ENCODE data around the gene WAS. TPM values are rescaled to one million over a fixed set of nuclear protein-coding genes. Genes with fewer than 3 reads are reported as not detected.

Gene WAS
- 3.5 TPM for total RNA-seq

DNA sequence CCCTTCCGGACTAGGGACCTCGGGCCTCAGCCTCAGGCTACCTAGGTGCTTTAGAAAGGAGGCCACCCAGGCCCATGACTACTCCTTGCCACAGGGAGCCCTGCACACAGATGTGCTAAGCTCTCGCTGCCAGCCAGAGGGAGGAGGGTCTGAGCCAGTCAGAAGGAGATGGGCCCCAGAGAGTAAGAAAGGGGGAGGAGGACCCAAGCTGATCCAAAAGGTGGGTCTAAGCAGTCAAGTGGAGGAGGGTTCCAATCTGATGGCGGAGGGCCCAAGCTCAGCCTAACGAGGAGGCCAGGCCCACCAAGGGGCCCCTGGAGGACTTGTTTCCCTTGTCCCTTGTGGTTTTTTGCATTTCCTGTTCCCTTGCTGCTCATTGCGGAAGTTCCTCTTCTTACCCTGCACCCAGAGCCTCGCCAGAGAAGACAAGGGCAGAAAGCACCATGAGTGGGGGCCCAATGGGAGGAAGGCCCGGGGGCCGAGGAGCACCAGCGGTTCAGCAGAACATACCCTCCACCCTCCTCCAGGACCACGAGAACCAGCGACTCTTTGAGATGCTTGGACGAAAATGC, at the start of gene WAS:
Gene WAS, plus strand, starts transcription at position 389 of the 572 bp plus-strand sequence. Its CDS starts 55 bp downstream, at position 444.

DNA sequence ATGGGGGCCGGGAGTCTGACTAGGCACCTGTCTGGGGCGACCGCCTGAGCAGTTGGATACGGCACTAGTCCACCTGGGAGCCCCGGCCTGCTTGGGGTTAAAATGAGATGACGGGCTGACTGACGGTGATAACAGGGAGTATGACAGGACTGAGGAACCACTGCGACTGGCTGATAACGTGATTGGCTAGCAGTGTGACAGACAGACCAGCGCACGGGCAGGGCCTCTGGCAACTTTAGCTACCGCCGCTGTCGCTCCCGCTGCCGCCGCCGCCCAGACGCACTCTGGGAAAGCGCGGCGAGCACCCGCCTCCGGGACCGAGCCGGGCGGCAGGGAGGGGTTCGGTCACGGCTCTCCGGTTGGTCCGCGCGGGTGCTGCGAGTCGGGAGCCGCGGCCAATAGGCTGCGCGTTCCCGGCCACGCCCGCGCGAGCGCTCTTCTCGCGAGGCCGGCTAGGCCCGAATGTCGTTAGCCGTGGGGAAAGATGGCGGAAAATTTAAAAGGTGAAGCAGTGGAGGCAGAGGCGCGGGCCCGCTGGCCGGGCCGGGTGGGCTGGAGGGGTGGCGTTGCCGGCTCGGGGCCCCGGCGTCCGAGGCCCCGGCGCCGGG, 12.8 kb downstream of the WAS start, which contains the start of gene SUV39H1:
Gene SUV39H1, plus strand, starts transcription at position 434 of the 608 bp plus-strand sequence. Its CDS starts 51 bp downstream, at position 485.

Other genes with a start within 250 kb of the WAS start
- 103 TPM for gene SLC38A5, start 213.5 kb upstream of the WAS start, total RNA-seq
- 59.1 TPM for gene FTSJ1, start 207.6 kb upstream of the WAS start, total RNA-seq
- gene PORCN, start 174.8 kb upstream of the WAS start, total RNA-seq = 13.7 TPM
- gene EBP, start 162.0 kb upstream of the WAS start, total RNA-seq = 21.9 TPM
- gene TBC1D25, start 144.1 kb upstream of the WAS start, total RNA-seq = 10.0 TPM
- 124 TPM for gene RBM3, start 109.3 kb upstream of the WAS start, total RNA-seq
- gene WDR13, start 86.3 kb upstream of the WAS start, total RNA-seq = 83.1 TPM
- 4.3 TPM for gene SUV39H1, start 12.9 kb downstream of the WAS start, total RNA-seq
- gene GLOD5, start 77.9 kb downstream of the WAS start, total RNA-seq = not detected
- gene GATA1, start 102.8 kb downstream of the WAS start, total RNA-seq = 0.44 TPM
- 147 TPM for gene HDAC6, start 118.3 kb downstream of the WAS start, total RNA-seq
- gene ERAS, start 142.7 kb downstream of the WAS start, total RNA-seq = not detected
- gene PCSK1N, start 151.8 kb downstream of the WAS start, total RNA-seq = 46.4 TPM
- gene TIMM17B, start 214.0 kb downstream of the WAS start, total RNA-seq = 36.3 TPM
- gene PQBP1, start 214.1 kb downstream of the WAS start, total RNA-seq = 53.1 TPM
- 9.0 TPM for gene SLC35A2, start 227.8 kb downstream of the WAS start, total RNA-seq
- gene PIM2, start 235.2 kb downstream of the WAS start, total RNA-seq = 8.4 TPM

Measured in camera-type eye (tissue), 1 donor.